ENCODE measurements around the gene JMJD7.

DNA sequence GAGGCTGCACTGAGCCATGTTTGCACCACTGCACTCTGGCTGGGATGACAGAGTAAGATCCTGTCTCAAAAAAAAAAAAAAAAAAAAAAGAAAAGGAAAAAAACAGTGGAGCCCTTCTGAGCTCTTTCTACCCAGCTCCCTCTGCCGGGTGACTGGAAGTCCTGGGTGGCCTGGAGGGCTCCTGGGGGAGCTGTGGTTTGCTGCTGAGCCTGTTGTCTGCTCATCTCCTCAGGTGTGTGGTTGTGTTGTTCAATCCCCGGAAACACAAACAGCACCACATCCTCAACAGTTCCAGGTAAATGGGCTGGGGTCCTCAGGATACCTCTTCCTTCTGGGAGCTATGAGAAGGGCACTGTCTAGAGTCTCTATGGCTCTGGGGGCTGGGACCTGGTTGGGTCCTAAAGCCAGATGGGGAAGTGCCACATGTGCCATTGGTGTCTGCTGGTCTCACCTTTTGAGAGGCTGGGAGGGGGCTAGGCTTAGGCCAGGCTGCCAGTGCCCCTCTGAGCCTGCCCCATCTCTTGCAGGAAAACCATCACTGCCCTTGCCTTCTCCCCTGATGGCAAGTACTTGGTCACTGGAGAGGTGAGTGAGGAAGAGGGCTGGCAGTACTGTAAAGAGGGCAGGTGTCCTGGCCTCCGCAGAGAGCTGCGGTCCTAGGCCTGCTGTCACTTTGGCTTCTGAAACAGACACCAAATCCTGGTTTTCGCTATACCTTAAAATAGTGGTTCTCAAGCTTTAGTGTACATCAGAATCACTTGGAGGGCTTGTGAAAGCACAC is 17.1 kb upstream of the JMJD7 start:
- TF ChIP-seq, protein P1, sequence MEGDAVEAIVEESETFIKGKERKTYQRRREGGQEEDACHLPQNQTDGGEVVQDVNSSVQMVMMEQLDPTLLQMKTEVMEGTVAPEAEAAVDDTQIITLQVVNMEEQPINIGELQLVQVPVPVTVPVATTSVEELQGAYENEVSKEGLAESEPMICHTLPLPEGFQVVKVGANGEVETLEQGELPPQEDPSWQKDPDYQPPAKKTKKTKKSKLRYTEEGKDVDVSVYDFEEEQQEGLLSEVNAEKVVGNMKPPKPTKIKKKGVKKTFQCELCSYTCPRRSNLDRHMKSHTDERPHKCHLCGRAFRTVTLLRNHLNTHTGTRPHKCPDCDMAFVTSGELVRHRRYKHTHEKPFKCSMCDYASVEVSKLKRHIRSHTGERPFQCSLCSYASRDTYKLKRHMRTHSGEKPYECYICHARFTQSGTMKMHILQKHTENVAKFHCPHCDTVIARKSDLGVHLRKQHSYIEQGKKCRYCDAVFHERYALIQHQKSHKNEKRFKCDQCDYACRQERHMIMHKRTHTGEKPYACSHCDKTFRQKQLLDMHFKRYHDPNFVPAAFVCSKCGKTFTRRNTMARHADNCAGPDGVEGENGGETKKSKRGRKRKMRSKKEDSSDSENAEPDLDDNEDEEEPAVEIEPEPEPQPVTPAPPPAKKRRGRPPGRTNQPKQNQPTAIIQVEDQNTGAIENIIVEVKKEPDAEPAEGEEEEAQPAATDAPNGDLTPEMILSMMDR (IDR thresholded peaks at IDR 0.05) = no peak
- TF ChIP-seq POLR2A (IDR thresholded peaks at IDR 0.05; ENCODE audit: low read length) (no peak), CHD4 (IDR thresholded peaks at IDR 0.05; ENCODE audit: borderline replicate concordance) (no peak), POLR2AphosphoS2 (conservative IDR thresholded peaks at IDR 0.05; ENCODE audit: low read length) (no peak), CHD2 (IDR thresholded peaks at IDR 0.05; ENCODE audit: low read length, partially characterized antibody) (no peak), TP53 (CRISPR knock-in tag; IDR thresholded peaks at IDR 0.05) (no peak), JUN (IDR thresholded peaks at IDR 0.05) (no peak), GATA3 (IDR thresholded peaks at IDR 0.05; ENCODE audit: borderline replicate concordance) (no peak), RAD21 (conservative IDR thresholded peaks at IDR 0.05 in 1 of 2, IDR thresholded peaks at IDR 0.05 in 1 of 2) (no peak)
- TF ChIP-seq, protein P2, sequence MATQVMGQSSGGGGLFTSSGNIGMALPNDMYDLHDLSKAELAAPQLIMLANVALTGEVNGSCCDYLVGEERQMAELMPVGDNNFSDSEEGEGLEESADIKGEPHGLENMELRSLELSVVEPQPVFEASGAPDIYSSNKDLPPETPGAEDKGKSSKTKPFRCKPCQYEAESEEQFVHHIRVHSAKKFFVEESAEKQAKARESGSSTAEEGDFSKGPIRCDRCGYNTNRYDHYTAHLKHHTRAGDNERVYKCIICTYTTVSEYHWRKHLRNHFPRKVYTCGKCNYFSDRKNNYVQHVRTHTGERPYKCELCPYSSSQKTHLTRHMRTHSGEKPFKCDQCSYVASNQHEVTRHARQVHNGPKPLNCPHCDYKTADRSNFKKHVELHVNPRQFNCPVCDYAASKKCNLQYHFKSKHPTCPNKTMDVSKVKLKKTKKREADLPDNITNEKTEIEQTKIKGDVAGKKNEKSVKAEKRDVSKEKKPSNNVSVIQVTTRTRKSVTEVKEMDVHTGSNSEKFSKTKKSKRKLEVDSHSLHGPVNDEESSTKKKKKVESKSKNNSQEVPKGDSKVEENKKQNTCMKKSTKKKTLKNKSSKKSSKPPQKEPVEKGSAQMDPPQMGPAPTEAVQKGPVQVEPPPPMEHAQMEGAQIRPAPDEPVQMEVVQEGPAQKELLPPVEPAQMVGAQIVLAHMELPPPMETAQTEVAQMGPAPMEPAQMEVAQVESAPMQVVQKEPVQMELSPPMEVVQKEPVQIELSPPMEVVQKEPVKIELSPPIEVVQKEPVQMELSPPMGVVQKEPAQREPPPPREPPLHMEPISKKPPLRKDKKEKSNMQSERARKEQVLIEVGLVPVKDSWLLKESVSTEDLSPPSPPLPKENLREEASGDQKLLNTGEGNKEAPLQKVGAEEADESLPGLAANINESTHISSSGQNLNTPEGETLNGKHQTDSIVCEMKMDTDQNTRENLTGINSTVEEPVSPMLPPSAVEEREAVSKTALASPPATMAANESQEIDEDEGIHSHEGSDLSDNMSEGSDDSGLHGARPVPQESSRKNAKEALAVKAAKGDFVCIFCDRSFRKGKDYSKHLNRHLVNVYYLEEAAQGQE (IDR thresholded peaks at IDR 0.05) = no peak
- TF ChIP-seq, protein P3, sequence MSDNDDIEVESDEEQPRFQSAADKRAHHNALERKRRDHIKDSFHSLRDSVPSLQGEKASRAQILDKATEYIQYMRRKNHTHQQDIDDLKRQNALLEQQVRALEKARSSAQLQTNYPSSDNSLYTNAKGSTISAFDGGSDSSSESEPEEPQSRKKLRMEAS (IDR thresholded peaks at IDR 0.05) = no peak
- TF ChIP-seq, protein P4, sequence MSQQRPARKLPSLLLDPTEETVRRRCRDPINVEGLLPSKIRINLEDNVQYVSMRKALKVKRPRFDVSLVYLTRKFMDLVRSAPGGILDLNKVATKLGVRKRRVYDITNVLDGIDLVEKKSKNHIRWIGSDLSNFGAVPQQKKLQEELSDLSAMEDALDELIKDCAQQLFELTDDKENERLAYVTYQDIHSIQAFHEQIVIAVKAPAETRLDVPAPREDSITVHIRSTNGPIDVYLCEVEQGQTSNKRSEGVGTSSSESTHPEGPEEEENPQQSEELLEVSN (IDR thresholded peaks at IDR 0.05; ENCODE audit: borderline replicate concordance, low read depth) = no peak
